ENCODE measurements around the gene NXPE4. TPM values are rescaled to one million over a fixed set of nuclear protein-coding genes. Genes with fewer than 3 reads are reported as not detected.

Gene NXPE4
- total RNA-seq, 1 experiment from 2014 or later: not detected

- Histone ChIP-seq H2BK20ac (ENCODE audit: low read depth, low read length, poor library complexity, severe bottlenecking) (no peak overlapping the region), H3K9me3 (ENCODE audit: control insufficient read depth, low read depth, low read length) (peaks cover 23% of the 10 kb centered on the region), H4K5ac (ENCODE audit: insufficient read length, low read depth, low read length) (no peak overlapping the region), H3K56ac (ENCODE audit: insufficient read length, low read depth, low read length) (no peak overlapping the region), H3K4ac (ENCODE audit: low read depth, low read length) (no peak overlapping the region), H3K18ac (ENCODE audit: insufficient read length, low read depth, low read length) (no peak overlapping the region), H4K8ac (replicated peaks; ENCODE audit: insufficient read length, low read depth, low read length) (no peak overlapping the region), H3K27me3 (ENCODE audit: insufficient read depth, low read length) (no peaks in the 10 kb centered on the region), H2AFZ (ENCODE audit: low read length) (no peak overlapping the region), H3K14ac (ENCODE audit: insufficient read depth, low read length) (no peak overlapping the region), H3K23ac (ENCODE audit: insufficient read length, low read depth, low read length) (no peak overlapping the region), H3K4me2 (ENCODE audit: insufficient read depth, insufficient read length, low read length) (no peak overlapping the region), H3K27ac (ENCODE audit: insufficient read length, low read depth, low read length) (no peak overlapping the region), H3K4me1 (ENCODE audit: insufficient read depth, low read length) (no peaks in the 10 kb centered on the region), H4K91ac (ENCODE audit: insufficient read length, low read depth, low read length) (no peak overlapping the region), H2BK120ac (ENCODE audit: low read depth, low read length, poor library complexity, severe bottlenecking) (no peak overlapping the region), H3K9ac (ENCODE audit: extremely low read depth, insufficient read length, low read length) (no peak overlapping the region), H2BK15ac (ENCODE audit: low read depth, low read length) (no peak overlapping the region), H2BK12ac (ENCODE audit: insufficient read length, low read depth, low read length) (no peak overlapping the region), H2AK5ac (ENCODE audit: insufficient read length, low read length) (no peak overlapping the region), H4K20me1 (ENCODE audit: control insufficient read depth, insufficient read depth, insufficient read length) (no peaks in the 10 kb centered on the region), H3K79me2 (ENCODE audit: insufficient read depth, low read length) (no peaks in the 10 kb centered on the region), H2BK5ac (ENCODE audit: insufficient read length, low read length) (no peak overlapping the region), H3K79me1 (ENCODE audit: insufficient read depth, low read depth, low read length, poor library complexity, severe bottlenecking) (no peaks in the 10 kb centered on the region), H3K23me2 (ENCODE audit: insufficient read length, low read depth, low read length, poor library complexity, severe bottlenecking) (no peaks in the 10 kb centered on the region), H3T11ph (ENCODE audit: low read length) (no peak overlapping the region)
- DNase-seq: no peak
- no CpG with 5 or more reads among the region's 18 CpGs for WGBS (ENCODE audit: extremely low coverage, insufficient read length, low lambda C conversion rate)
- peaks cover 2 to 14% (median 4%) of the 10 kb centered on the region in 3 experiments; a peak in 2 of 7 replicates for H3K36me3 Mint-ChIP-seq (ENCODE audit: insufficient read depth in 1 of 3, low read depth in 3 of 3)
- peaks cover 35 to 38% of the 10 kb centered on the region in 2 experiments for H3K9me3 Mint-ChIP-seq
- H3K4me1 Mint-ChIP-seq: no peaks in the 10 kb centered on the region
- no peak overlapping the region for H3K27ac Mint-ChIP-seq
- no peak overlapping the region for H3K4me3 Mint-ChIP-seq
- TF ChIP-seq, protein P1, sequence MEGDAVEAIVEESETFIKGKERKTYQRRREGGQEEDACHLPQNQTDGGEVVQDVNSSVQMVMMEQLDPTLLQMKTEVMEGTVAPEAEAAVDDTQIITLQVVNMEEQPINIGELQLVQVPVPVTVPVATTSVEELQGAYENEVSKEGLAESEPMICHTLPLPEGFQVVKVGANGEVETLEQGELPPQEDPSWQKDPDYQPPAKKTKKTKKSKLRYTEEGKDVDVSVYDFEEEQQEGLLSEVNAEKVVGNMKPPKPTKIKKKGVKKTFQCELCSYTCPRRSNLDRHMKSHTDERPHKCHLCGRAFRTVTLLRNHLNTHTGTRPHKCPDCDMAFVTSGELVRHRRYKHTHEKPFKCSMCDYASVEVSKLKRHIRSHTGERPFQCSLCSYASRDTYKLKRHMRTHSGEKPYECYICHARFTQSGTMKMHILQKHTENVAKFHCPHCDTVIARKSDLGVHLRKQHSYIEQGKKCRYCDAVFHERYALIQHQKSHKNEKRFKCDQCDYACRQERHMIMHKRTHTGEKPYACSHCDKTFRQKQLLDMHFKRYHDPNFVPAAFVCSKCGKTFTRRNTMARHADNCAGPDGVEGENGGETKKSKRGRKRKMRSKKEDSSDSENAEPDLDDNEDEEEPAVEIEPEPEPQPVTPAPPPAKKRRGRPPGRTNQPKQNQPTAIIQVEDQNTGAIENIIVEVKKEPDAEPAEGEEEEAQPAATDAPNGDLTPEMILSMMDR (conservative IDR thresholded peaks at IDR 0.05): peak; percentile 48; the same call in 2 of the 3 replicates
- H3K27me3 Mint-ChIP-seq (ENCODE audit: low read depth): no peaks in the 10 kb centered on the region
Measured at GRCh38 chr11:114610984-114611944, 15.7 kb upstream of the NXPE4 start.
